A549 (cell line): ENCODE results near the gene TTN. TPM values are rescaled to one million over a fixed set of nuclear protein-coding genes. Genes with fewer than 3 reads are reported as not detected.

Experiments
- ATAC-seq, 2 experiments: fragments of 200-7000 bp in 1 of 2; fragments of >200 bp in 1 of 2; cut with Nextera tagmentation in 1 of 2; cut with Tn5 transposase in 1 of 2; 3 replicates each; pipeline versions ENCODE4 v1.8.0 to v1.9.1; 2018 to 2020; ENCODE audit warnings: mild to moderate bottlenecking in 1 of 2, moderate library complexity in 1 of 2
- CTCF ChIA-PET: fragments of 300-600 bp; sonication (Branson Sonifier 250); formaldehyde crosslinking; extraction: SDS; loops from one replicate; lab custom pipeline; 2021; ENCODE audit warnings: antibody characterized with exemption, inconsistent platforms; lab: Yijun Ruan, JAX
- POLR2A ChIA-PET: fragments of 350-600 bp; formaldehyde crosslinking; extraction: SDS; loops from one replicate; lab custom pipeline; 2021; ENCODE audit warnings: antibody characterized with exemption, inconsistent platforms; lab: Yijun Ruan, JAX
- DNase-seq, 2 experiments: peaks; one replicate each; pipeline versions ENCODE4 v3.0.0 to v3.0.0-alpha.2; 2011 to 2016; ENCODE audit warnings: low read depth in 1 of 2, low spot score in 1 of 2
- FAIRE-seq: peaks from 2 replicates; lab custom pipeline; 2011; peaks lifted over from hg19 to GRCh38; lab: Jason Lieb, UNC
- H3K27ac ChIP-seq, 2 experiments: fragments of >200 bp; sonication (Bioruptor Twin); formaldehyde crosslinking; 3 replicates each; pipeline ENCODE4 v1.5.1; 2016 to 2017
- H3K4me1 ChIP-seq: fragments of >200 bp; sonication (Bioruptor Twin); formaldehyde crosslinking; 3 replicates; pipeline ENCODE4 v1.6.1; 2016
- H3K4me2 ChIP-seq: fragments of >200 bp; sonication (Bioruptor Twin); formaldehyde crosslinking; 3 replicates; pipeline ENCODE4 v1.6.1; 2016
- H3K4me3 ChIP-seq: fragments of >200 bp; sonication (Bioruptor Twin); formaldehyde crosslinking; 3 replicates; pipeline ENCODE4 v1.5.1; 2016
- H3K9me3 ChIP-seq: fragments of >200 bp; sonication (Bioruptor Twin); formaldehyde crosslinking; 3 replicates; pipeline ENCODE4 v1.6.1; 2016
- ATOH8 ChIP-seq: fragments of 250-450 bp; sonication (Bioruptor Pico); IDR thresholded peaks from 2 replicates; pipeline ENCODE4 v1.5.0; 2020; ENCODE audit warnings: low read depth, mild to moderate bottlenecking, moderate library complexity
- CBX8 ChIP-seq: fragments of 200-600 bp; sonication (generic); IDR thresholded peaks from 2 replicates; pipeline ENCODE4 v1.6.1; 2016
- CHD2 ChIP-seq: fragments of 150-350 bp; IDR thresholded peaks from 2 replicates; pipeline ENCODE4 v1.6.1; 2014; ENCODE audit warnings: low read length; ENCODE audit not compliant: partially characterized antibody
- EHMT2 ChIP-seq: fragments of 200-600 bp; sonication (generic); IDR thresholded peaks from 2 replicates; pipeline ENCODE4 v1.6.1; 2016; ENCODE audit warnings: antibody characterized with exemption, low read depth, mild to moderate bottlenecking, moderate library complexity
- ESRRA ChIP-seq: fragments of 150-350 bp; IDR thresholded peaks from 2 replicates; pipeline ENCODE4 v1.6.1; 2014; ENCODE audit warnings: mild to moderate bottlenecking, low read length, borderline replicate concordance
- GATA3 ChIP-seq: IDR thresholded peaks from 2 replicates; pipeline ENCODE4 v1.6.1; 2012; ENCODE audit warnings: borderline replicate concordance
- HES2 ChIP-seq: fragments of >200 bp; sonication (Bioruptor Twin); formaldehyde crosslinking; IDR thresholded peaks from 2 replicates; pipeline ENCODE4 v1.6.1; 2016
- HOXB5 ChIP-seq: fragments of 250-450 bp; sonication (Bioruptor Pico); IDR thresholded peaks from 2 replicates; pipeline ENCODE4 v1.5.0; 2020; ENCODE audit warnings: mild to moderate bottlenecking, moderate library complexity
- JUN ChIP-seq, 2 experiments: fragments of >200 bp; sonication (Bioruptor Twin); formaldehyde crosslinking; IDR thresholded peaks; 2 replicates in 1 of 2; 3 replicates in 1 of 2; pipeline ENCODE4 v1.6.1; 2016 to 2017
- KDM1A ChIP-seq: fragments of 200-600 bp; sonication (generic); IDR thresholded peaks from 2 replicates; pipeline ENCODE4 v1.6.1; 2016; ENCODE audit warnings: low read depth, mild to moderate bottlenecking
- MAZ ChIP-seq: fragments of 150-350 bp; IDR thresholded peaks from 2 replicates; pipeline ENCODE4 v1.6.1; 2014; ENCODE audit warnings: antibody characterized with exemption, low read depth, low read length, borderline replicate concordance
- MYC ChIP-seq: IDR thresholded peaks from 2 replicates; pipeline ENCODE4 v1.6.1; 2012; ENCODE audit warnings: mild to moderate bottlenecking, inconsistent platforms, low read length, improper control_type of control experiment, borderline replicate concordance
- NPAS2 ChIP-seq: fragments of 250-450 bp; sonication (Bioruptor Pico); IDR thresholded peaks from 2 replicates; pipeline ENCODE4 v1.8.0; 2022; ENCODE audit warnings: mild to moderate bottlenecking, moderate library complexity, borderline replicate concordance
- PBX3 ChIP-seq: IDR thresholded peaks from 2 replicates; pipeline ENCODE4 v1.6.1; 2012
- POLR2A ChIP-seq: IDR thresholded peaks from 2 replicates; pipeline ENCODE4 v1.6.1; 2012; ENCODE audit warnings: mild to moderate bottlenecking, low read length
- POLR2AphosphoS2 ChIP-seq: conservative IDR thresholded peaks from 2 replicates; pipeline ENCODE4 v1.6.1; 2012; ENCODE audit warnings: low read length, improper control_type of control experiment, inconsistent platforms
- RARB ChIP-seq: fragments of 250-450 bp; sonication (Bioruptor Pico); IDR thresholded peaks from 2 replicates; pipeline ENCODE4 v1.8.0; 2021; ENCODE audit warnings: mild to moderate bottlenecking, moderate library complexity
- RFX5 ChIP-seq: fragments of 450-650 bp; IDR thresholded peaks from 2 replicates; pipeline ENCODE4 v1.7.1; 2014; ENCODE audit warnings: antibody characterized with exemption, mild to moderate bottlenecking, moderate library complexity
- RNF2 ChIP-seq: fragments of 200-600 bp; sonication (generic); IDR thresholded peaks from 2 replicates; pipeline ENCODE4 v1.6.1; 2016; ENCODE audit warnings: low read depth, mild to moderate bottlenecking, antibody characterized with exemption, moderate library complexity, borderline replicate concordance
- SREBF2 ChIP-seq: fragments of 450-650 bp; IDR thresholded peaks from 2 replicates; pipeline ENCODE4 v1.6.1; 2014; ENCODE audit warnings: mild to moderate bottlenecking, moderate library complexity
- TFCP2L1 ChIP-seq: fragments of 250-450 bp; sonication (Bioruptor Pico); IDR thresholded peaks from 2 replicates; pipeline ENCODE4 v1.5.0; 2021; ENCODE audit warnings: mild to moderate bottlenecking
- TP53 ChIP-seq: fragments of 250-450 bp; sonication (Bioruptor Pico); IDR thresholded peaks from 2 replicates; pipeline ENCODE4 v1.5.0; 2021; ENCODE audit warnings: mild to moderate bottlenecking, moderate library complexity
- ZC3H11A ChIP-seq: fragments of 450-650 bp; IDR thresholded peaks from 2 replicates; pipeline ENCODE4 v1.6.1; 2014; ENCODE audit warnings: antibody characterized with exemption, mild to moderate bottlenecking
- ZFP36 ChIP-seq: fragments of 450-650 bp; IDR thresholded peaks from 2 replicates; pipeline ENCODE4 v1.6.1; 2014; ENCODE audit warnings: borderline replicate concordance; ENCODE audit not compliant: partially characterized antibody
- WGBS: methylation state at CpG from one replicate; pipeline ENCODE4 v1.1.6; 2017; ENCODE audit errors: missing lambda C conversion rate; 5-methylcytosine and 5-hydroxymethylcytosine counted together
- polyA plus RNA-seq, 4 experiments: library from polyadenylated mRNA; depleted of rRNA in 3 of 4; stranded (reverse); fragments of >200 nt; fragmentation: RNase III in 1 of 4; extraction: RNeasy Plus Mini Kit Qiagen cat#74134 plus additional on column Dnase treatment in 1 of 4; gene quantifications; 2 replicates in 3 of 4; 3 replicates in 1 of 4; pipeline ENCODE4 v1.2.3, GENCODE V29; 2011 to 2017
- TF ChIP-seq, protein P1 (sequence below): fragments of >200 bp; sonication (Bioruptor Twin); formaldehyde crosslinking; IDR thresholded peaks from 3 replicates; pipeline ENCODE4 v1.5.1; 2016
- TF ChIP-seq, protein P2 (sequence below): IDR thresholded peaks from 2 replicates; pipeline ENCODE4 v1.6.1; 2012
- TF ChIP-seq, protein P3 (sequence below): fragments of >200 bp; sonication (Bioruptor Twin); formaldehyde crosslinking; IDR thresholded peaks from 3 replicates; pipeline ENCODE4 v1.6.1; 2016
- TF ChIP-seq, protein P4 (sequence below): fragments of 200-600 bp; sonication (generic); IDR thresholded peaks from 2 replicates; pipeline ENCODE4 v1.6.1; 2016; ENCODE audit warnings: antibody characterized with exemption, mild to moderate bottlenecking, moderate library complexity

The TTN gene
- polyA plus RNA-seq, 2 of the 4 experiments (the other 2 are of a cell fraction), result under 0.01 TPM; not detected in 1

DNA sequence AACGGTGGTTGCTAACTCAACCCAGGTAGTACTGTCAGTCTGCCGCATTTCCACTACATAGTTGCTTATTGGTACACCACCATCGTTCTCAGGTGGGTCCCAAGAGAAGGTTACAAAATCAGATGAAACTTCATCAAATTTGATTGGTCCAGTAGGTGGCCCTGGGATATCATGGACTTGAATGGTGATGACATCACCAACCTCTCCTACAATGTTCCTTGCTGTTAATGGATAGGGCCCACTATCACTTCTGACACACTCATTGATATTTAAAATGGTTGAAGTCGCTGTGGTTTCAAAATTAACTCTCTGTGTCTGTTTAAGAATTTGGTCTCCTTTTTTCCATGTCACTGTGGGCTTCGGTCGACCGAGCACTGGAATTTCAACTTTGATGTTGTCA, 232.4 kb downstream of the TTN start:
- FAIRE-seq (no peak), ATAC-seq (no peak), DNase-seq (no peak)
- WGBS, result 79% methylated on average over 7 of the region's 7 CpGs
- Histone ChIP-seq H3K4me1 (no peaks in the 10 kb centered on the region), H3K9me3 (no peaks in the 10 kb centered on the region), H3K4me3 (no peak overlapping the region), H3K27ac (no peak overlapping the region), H3K4me2 (no peak overlapping the region)
- TF ChIP-seq EHMT2 (no peak), ZFP36 (no peak), ZC3H11A (no peak), POLR2A (no peak), RARB (CRISPR knock-in tag) (no peak), JUN (IDR thresholded peaks at IDR 0.05) (no peak), SREBF2 (no peak), KDM1A (no peak), TFCP2L1 (no peak), TP53 (no peak), MAZ (no peak), HES2 (no peak)
- TF ChIP-seq, protein P1, sequence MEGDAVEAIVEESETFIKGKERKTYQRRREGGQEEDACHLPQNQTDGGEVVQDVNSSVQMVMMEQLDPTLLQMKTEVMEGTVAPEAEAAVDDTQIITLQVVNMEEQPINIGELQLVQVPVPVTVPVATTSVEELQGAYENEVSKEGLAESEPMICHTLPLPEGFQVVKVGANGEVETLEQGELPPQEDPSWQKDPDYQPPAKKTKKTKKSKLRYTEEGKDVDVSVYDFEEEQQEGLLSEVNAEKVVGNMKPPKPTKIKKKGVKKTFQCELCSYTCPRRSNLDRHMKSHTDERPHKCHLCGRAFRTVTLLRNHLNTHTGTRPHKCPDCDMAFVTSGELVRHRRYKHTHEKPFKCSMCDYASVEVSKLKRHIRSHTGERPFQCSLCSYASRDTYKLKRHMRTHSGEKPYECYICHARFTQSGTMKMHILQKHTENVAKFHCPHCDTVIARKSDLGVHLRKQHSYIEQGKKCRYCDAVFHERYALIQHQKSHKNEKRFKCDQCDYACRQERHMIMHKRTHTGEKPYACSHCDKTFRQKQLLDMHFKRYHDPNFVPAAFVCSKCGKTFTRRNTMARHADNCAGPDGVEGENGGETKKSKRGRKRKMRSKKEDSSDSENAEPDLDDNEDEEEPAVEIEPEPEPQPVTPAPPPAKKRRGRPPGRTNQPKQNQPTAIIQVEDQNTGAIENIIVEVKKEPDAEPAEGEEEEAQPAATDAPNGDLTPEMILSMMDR, result no peak
- TF ChIP-seq, protein P2, sequence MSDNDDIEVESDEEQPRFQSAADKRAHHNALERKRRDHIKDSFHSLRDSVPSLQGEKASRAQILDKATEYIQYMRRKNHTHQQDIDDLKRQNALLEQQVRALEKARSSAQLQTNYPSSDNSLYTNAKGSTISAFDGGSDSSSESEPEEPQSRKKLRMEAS, result no peak
- TF ChIP-seq, protein P3, sequence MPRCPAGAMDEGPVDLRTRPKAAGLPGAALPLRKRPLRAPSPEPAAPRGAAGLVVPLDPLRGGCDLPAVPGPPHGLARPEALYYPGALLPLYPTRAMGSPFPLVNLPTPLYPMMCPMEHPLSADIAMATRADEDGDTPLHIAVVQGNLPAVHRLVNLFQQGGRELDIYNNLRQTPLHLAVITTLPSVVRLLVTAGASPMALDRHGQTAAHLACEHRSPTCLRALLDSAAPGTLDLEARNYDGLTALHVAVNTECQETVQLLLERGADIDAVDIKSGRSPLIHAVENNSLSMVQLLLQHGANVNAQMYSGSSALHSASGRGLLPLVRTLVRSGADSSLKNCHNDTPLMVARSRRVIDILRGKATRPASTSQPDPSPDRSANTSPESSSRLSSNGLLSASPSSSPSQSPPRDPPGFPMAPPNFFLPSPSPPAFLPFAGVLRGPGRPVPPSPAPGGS, result no peak
- POLR2A ChIA-PET, result no interaction called here
- CTCF ChIA-PET, result no interaction called here

DNA sequence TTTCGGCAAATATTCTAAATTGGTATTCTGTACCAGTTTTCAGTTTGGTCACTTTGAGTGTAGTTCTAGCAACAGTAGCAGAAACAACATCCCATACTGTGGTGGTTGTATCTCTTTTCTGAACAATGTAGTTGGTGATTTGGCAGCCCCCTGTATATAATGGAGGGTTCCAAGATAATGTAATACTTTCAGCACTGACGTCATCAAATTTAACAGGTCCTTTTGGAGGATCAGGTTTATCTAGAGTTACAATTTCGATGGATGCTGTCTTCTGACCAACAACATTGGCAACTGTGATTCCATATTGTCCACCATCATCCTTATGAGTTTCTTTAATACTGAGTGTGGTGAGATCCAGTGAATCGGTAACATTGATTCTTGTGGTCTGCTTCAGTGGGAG, 239.0 kb downstream of the TTN start:
- no peak for TF ChIP-seq HOXB5 (CRISPR knock-in tag)
- no peak for TF ChIP-seq RNF2
- TF ChIP-seq ESRRA, result no peak
- TF ChIP-seq RFX5, result no peak
- TF ChIP-seq CHD2, result no peak
- TF ChIP-seq MYC, result no peak
- no peak for TF ChIP-seq KDM1A
- TF ChIP-seq GATA3, result no peak
- TF ChIP-seq POLR2AphosphoS2, result no peak
- H3K27ac ChIP-seq, result no peak overlapping the region
- H3K4me2 ChIP-seq, result no peak overlapping the region
- ChIA-PET POLR2A (no interaction called here), CTCF (interaction anchor here (0.6 kb wide), 1 partner anchor 17 kb away, joined by 3 read pairs; no protein-coding TSS in a partner anchor)
- no peak overlapping the region for H3K4me3 ChIP-seq
- no peak for FAIRE-seq
- ATAC-seq, result no peak
- H3K4me1 ChIP-seq, result no peaks in the 10 kb centered on the region
- no peaks in the 10 kb centered on the region for H3K9me3 ChIP-seq
- WGBS, result 61% methylated on average over 4 of the region's 4 CpGs
- no peak for DNase-seq

DNA sequence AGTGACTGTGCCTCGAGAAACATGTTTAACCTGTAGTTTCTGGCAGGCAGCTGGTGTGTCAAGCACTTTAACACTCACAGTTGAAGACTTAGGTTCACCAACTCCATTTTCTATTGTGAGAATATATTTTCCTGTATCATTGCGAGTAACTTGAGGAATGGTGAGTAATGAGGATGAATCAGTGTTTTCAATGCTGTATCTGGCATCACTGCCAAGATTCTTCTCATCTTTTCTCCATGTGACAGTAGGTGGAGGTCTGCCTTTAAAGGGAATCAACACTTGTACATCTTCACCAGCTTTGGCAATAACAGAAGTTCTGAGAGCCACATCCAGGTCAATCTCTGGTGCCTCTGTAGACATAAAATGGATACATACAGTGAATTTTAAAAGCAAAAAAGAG, 254.2 kb downstream of the TTN start:
- Histone ChIP-seq H3K4me1 (peaks cover 7% of the 10 kb centered on the region; the same call in 1 of the 3 replicates), H3K4me2 (no peak overlapping the region), H3K4me3 (no peak overlapping the region), H3K9me3 (no peaks in the 10 kb centered on the region), H3K27ac (no peak overlapping the region)
- TF ChIP-seq SREBF2 (no peak), ATOH8 (no peak), PBX3 (no peak), KDM1A (no peak), RNF2 (no peak), NPAS2 (CRISPR knock-in tag) (no peak), CBX8 (no peak)
- TF ChIP-seq, protein P4, sequence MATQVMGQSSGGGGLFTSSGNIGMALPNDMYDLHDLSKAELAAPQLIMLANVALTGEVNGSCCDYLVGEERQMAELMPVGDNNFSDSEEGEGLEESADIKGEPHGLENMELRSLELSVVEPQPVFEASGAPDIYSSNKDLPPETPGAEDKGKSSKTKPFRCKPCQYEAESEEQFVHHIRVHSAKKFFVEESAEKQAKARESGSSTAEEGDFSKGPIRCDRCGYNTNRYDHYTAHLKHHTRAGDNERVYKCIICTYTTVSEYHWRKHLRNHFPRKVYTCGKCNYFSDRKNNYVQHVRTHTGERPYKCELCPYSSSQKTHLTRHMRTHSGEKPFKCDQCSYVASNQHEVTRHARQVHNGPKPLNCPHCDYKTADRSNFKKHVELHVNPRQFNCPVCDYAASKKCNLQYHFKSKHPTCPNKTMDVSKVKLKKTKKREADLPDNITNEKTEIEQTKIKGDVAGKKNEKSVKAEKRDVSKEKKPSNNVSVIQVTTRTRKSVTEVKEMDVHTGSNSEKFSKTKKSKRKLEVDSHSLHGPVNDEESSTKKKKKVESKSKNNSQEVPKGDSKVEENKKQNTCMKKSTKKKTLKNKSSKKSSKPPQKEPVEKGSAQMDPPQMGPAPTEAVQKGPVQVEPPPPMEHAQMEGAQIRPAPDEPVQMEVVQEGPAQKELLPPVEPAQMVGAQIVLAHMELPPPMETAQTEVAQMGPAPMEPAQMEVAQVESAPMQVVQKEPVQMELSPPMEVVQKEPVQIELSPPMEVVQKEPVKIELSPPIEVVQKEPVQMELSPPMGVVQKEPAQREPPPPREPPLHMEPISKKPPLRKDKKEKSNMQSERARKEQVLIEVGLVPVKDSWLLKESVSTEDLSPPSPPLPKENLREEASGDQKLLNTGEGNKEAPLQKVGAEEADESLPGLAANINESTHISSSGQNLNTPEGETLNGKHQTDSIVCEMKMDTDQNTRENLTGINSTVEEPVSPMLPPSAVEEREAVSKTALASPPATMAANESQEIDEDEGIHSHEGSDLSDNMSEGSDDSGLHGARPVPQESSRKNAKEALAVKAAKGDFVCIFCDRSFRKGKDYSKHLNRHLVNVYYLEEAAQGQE, result no peak
- POLR2A ChIA-PET, result no interaction called here
- CTCF ChIA-PET, result no interaction called here
- DNase-seq (peak; percentile 1 to 23), ATAC-seq (peak; percentile 59 to 65; a peak in 4 of 6 replicates), FAIRE-seq (no peak)
- WGBS, result 27% methylated on average over 2 of the region's 2 CpGs
